Activated naive CD8-positive, alpha-beta T cell treated with anti-CD3 and anti-CD28 coated beads, Interleukin-2, amount 50 U/mL, for 24 hours (primary cell): ENCODE data around the gene SELENON.

Experiments used
- ATAC-seq: fragments of 150-1000 bp; cut with Tn5 transposase; one replicate; pipeline ENCODE4 v1.10.0; 2021
- DNase-seq: peaks from one replicate; pipeline ENCODE4 v3.0.0; 2021
- H3K27ac Mint-ChIP-seq: one replicate; pipeline ENCODE4 v1.8.0; 2021; ENCODE audit warnings: mild to moderate bottlenecking, mixed read lengths
- H3K27me3 Mint-ChIP-seq: one replicate; pipeline ENCODE4 v1.8.0; 2021; ENCODE audit warnings: mixed read lengths
- H3K36me3 Mint-ChIP-seq: one replicate; pipeline ENCODE4 v1.8.0; 2021; ENCODE audit warnings: low read depth, mixed read lengths
- H3K4me1 Mint-ChIP-seq: one replicate; pipeline ENCODE4 v1.8.0; 2021; ENCODE audit warnings: mixed read lengths
- H3K4me3 Mint-ChIP-seq: one replicate; pipeline ENCODE4 v1.8.0; 2021; ENCODE audit warnings: mild to moderate bottlenecking, moderate library complexity, mixed read lengths
- H3K9me3 Mint-ChIP-seq: one replicate; pipeline ENCODE4 v1.8.0; 2021; ENCODE audit warnings: mixed read lengths

Gene SELENON

DNA sequence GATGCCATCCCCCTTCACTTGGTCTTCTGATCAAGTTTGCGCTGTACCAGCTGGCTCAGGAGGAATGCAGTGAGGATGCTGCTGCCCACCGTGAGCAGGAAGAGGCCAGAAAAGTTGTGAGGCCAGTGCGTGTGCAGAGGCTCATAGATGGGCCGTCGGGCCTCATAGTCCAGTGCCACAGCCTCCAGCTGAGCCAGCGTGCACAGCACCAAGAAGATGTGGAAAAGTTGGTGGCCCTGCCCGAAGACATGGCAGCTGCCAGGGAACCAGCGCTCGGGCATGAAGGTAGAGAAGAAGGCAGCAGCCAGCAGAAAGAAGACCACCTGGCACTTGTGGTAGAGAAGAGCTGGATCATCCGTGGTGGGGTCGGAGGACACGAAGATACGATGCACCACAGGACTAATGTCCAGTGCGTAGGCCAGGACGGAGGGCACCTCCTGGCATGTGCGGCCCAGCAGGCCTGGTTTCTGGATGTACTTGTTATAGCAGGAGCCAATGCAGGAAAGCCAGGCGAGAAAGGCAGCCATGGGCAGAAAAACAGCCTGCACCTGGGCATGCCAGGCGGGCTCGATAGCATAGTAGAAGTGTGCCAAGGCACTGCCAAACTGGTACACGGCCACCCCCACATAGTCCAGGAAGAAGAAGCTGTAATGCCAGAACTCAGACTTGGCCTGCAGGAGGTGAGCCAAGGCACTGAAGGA, 62.9 kb downstream of the SELENON start:
- no peak overlapping the region for H3K27ac Mint-ChIP-seq
- no peak for DNase-seq
- peaks cover 8% of the 10 kb centered on the region for H3K36me3 Mint-ChIP-seq
- H3K9me3 Mint-ChIP-seq: no peaks in the 10 kb centered on the region
- H3K4me3 Mint-ChIP-seq: no peak overlapping the region
- no peaks in the 10 kb centered on the region for H3K27me3 Mint-ChIP-seq
- H3K4me1 Mint-ChIP-seq: peaks cover 23% of the 10 kb centered on the region
- no peak for ATAC-seq

DNA sequence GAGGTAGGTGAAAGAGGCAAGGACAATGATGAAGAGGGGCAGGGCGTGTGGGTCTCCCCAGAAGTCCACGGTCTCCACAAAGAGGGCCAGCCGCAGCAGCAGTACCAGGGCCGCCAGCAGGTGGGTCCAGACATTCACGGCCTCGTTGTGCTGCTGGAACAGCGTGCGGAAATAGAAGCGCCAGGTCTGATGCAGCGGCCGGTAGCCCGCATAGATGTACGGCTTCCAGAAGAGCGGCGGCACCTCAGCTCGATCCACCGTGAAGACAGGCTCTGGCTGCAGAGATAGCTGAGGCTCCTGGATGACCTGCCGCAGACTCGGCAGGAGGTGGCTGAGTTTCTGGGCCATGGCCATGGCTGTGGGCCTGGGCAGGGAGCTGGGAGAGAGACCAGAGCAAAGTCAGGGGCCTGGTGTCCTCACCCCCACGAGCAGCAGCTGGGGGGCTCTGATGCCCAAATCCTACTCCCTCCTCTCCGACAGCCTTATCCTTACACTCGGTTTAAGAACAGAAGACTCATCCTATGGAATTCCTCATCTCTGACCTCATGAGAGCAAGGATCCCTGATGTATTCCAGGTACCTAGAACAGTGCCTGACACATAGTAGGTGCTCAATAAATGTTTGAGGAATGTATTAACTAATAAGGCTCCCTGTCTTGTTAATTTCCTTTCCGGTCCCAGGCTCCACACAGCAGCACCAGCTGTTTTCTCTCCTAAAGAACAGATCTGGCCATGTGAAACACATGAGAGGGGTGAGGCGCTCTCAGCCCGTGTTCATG, 63.7 kb downstream of the SELENON start:
- H3K4me1 Mint-ChIP-seq: peaks cover 17% of the 10 kb centered on the region
- no peaks in the 10 kb centered on the region for H3K27me3 Mint-ChIP-seq
- H3K27ac Mint-ChIP-seq: no peak overlapping the region
- DNase-seq (no peak), ATAC-seq (no peak)
- no peak overlapping the region for H3K4me3 Mint-ChIP-seq
- H3K36me3 Mint-ChIP-seq: peaks cover 8% of the 10 kb centered on the region
- H3K9me3 Mint-ChIP-seq: no peaks in the 10 kb centered on the region

DNA sequence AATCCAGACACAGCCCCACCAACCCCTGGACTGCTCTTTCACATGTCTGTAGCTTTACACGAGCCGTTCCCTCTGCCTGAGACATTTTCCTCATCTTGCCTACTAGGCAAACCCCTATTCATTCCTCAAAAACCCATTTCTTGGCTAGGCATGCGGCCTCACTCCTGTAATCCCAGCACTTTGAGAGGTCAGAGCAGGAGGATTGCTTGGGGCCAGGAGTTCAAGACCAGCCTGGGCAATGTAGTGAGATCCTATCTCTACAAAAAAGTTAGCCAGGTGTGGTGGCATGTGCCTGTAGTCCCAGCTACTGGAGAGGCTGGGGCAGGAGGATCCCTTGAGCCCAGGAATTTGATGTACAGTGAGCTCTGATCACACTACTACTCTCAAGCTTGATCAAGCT, 64.4 kb downstream of the SELENON start:
- no peak for DNase-seq
- Mint-ChIP-seq H3K4me1 (peaks cover 11% of the 10 kb centered on the region), H3K9me3 (no peaks in the 10 kb centered on the region), H3K36me3 (peaks cover 8% of the 10 kb centered on the region), H3K27me3 (no peaks in the 10 kb centered on the region), H3K4me3 (no peak overlapping the region), H3K27ac (no peak overlapping the region)
- ATAC-seq: no peak

DNA sequence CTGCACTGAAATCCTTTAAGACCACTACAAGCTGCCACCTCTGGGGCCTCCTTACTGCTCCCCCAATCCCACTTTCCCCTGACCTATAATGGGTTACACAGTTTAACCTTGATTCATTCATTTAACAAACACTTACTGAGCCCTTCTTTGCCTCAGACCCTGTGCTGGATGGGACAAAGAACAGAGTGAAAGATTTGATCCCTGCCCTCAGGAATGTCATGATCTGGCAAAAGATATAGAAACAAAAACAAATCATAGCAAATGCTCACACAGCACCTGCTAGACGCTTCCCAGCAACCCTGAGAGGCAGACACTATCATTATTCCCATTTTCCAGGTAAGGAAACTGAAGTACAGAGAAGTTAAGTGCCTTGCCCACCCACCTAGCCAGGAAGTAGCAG, 66.3 kb downstream of the SELENON start:
- no peak for ATAC-seq
- no peak for DNase-seq
- no peaks in the 10 kb centered on the region for H3K4me1 Mint-ChIP-seq
- H3K36me3 Mint-ChIP-seq: peaks cover 6% of the 10 kb centered on the region
- no peak overlapping the region for H3K4me3 Mint-ChIP-seq
- no peaks in the 10 kb centered on the region for H3K27me3 Mint-ChIP-seq
- H3K9me3 Mint-ChIP-seq: no peaks in the 10 kb centered on the region
- no peak overlapping the region for H3K27ac Mint-ChIP-seq

- Mint-ChIP-seq H3K9me3 (no peaks in the 10 kb centered on the region), H3K27me3 (no peaks in the 10 kb centered on the region), H3K4me3 (no peak overlapping the region), H3K27ac (no peak overlapping the region), H3K4me1 (no peaks in the 10 kb centered on the region), H3K36me3 (peaks cover 6% of the 10 kb centered on the region)
- ATAC-seq: no peak
- DNase-seq: no peak
Observed at GRCh38 chr1:25867210-25867991, 67.4 kb downstream of the SELENON start.
